ENCODE data around the gene FAM228A. TPM values are rescaled to one million over a fixed set of nuclear protein-coding genes. Genes with fewer than 3 reads are reported as not detected.

The FAM228A gene
- total RNA-seq, 4 donors from 2014 or later, result 0.88 to 3.8 (median 2.4) TPM

- DNase-seq (ENCODE audit: low spot score) (no peak), ATAC-seq (ENCODE audit: low FRiP score) (no peak)
- no peak for TF ChIP-seq CTCF (IDR thresholded peaks at IDR 0.05)
Measured at GRCh38 chr2:24238158-24238557, 63.3 kb downstream of the FAM228A start.

GRCh38 chr2:24239553-24239952, 64.7 kb downstream of the FAM228A start:
- TF ChIP-seq CTCF (IDR thresholded peaks at IDR 0.05), result no peak
- DNase-seq (ENCODE audit: low spot score), result no peak
- ATAC-seq (ENCODE audit: low FRiP score), result no peak

Other genes starting within 250 kb of the FAM228A start
- gene ATAD2B, start 247.9 kb upstream of the FAM228A start, total RNA-seq, result 10 to 100 TPM; 17.1 to 45.4 (median 22.9) TPM
- gene UBXN2A, start 234.6 kb upstream of the FAM228A start, total RNA-seq, result 10 to 100 TPM in 3 of 4 donors, 1 to 10 TPM in 1; 8.4 to 16.1 (median 13.5) TPM
- not detected for gene MFSD2B, start 165.0 kb upstream of the FAM228A start, total RNA-seq
- 1 to 10 TPM; 3.7 to 7.2 (median 4.1) TPM for gene WDCP, start 127.7 kb upstream of the FAM228A start, total RNA-seq
- gene FKBP1B, start 125.3 kb upstream of the FAM228A start, total RNA-seq, result 1 to 10 TPM; 4.5 to 9.6 (median 5.4) TPM
- 10 to 100 TPM; 80.8 to 91.4 (median 89.2) TPM for gene SF3B6, start 98.7 kb upstream of the FAM228A start, total RNA-seq
- 10 to 100 TPM; 11.3 to 44.9 (median 17.2) TPM for gene TP53I3, start 90.2 kb upstream of the FAM228A start, total RNA-seq
- gene PFN4, start 51.7 kb upstream of the FAM228A start, total RNA-seq, result under 1 TPM in 1 of 4 donors, not detected in 3; 0.84 TPM
- 10 to 100 TPM; 13.4 to 21.8 (median 17.0) TPM for gene FAM228B, start 51.6 kb upstream of the FAM228A start, total RNA-seq
- 10 to 100 TPM; 44.3 to 73.3 (median 52.8) TPM for gene ITSN2, start 185.5 kb downstream of the FAM228A start, total RNA-seq

Measured in omental fat pad (tissue), 4 donors.